Measurements from ENCODE around the gene SLX9.

SLX9 gene

GRCh38 chr21:44941567-44941966 lies 1.7 kb downstream of the SLX9 start:
- in situ Hi-C loops (cut with MboI; ENCODE audit: low sequenced_read_pairs, unreplicated experiment), result loop anchor here (10.0 kb wide), 1 partner anchor 193 kb away; no protein-coding TSS in a partner anchor
- DNase-seq (ENCODE audit: low spot score), result no peak
- TF ChIP-seq CTCF (IDR thresholded peaks at IDR 0.05; ENCODE audit: borderline replicate concordance, control extremely low read depth, extremely low read depth, insufficient read depth, missing control alignments), result no peak

GRCh38 chr21:44942566-44942965 lies 2.7 kb downstream of the SLX9 start:
- DNase-seq (ENCODE audit: low spot score), result no peak
- TF ChIP-seq CTCF (IDR thresholded peaks at IDR 0.05; ENCODE audit: borderline replicate concordance, control extremely low read depth, extremely low read depth, insufficient read depth, missing control alignments), result no peak
- in situ Hi-C loops (cut with MboI; ENCODE audit: low sequenced_read_pairs, unreplicated experiment), result loop anchor here (10.0 kb wide), 1 partner anchor 192 kb away; no protein-coding TSS in a partner anchor

- no peak for TF ChIP-seq CTCF (IDR thresholded peaks at IDR 0.05; ENCODE audit: borderline replicate concordance, control extremely low read depth, extremely low read depth, insufficient read depth, missing control alignments)
- in situ Hi-C loops (cut with MboI; ENCODE audit: low sequenced_read_pairs, unreplicated experiment), result loop anchor here (10.0 kb wide), 1 partner anchor 192 kb away; no protein-coding TSS in a partner anchor
- DNase-seq (ENCODE audit: low spot score), result no peak
Observed at GRCh38 chr21:44943005-44943685, 3.3 kb downstream of the SLX9 start.

GRCh38 chr21:44943686-44944550 lies 4.1 kb downstream of the SLX9 start:
- no peak for DNase-seq (ENCODE audit: low spot score)
- no peak for TF ChIP-seq CTCF (IDR thresholded peaks at IDR 0.05; ENCODE audit: borderline replicate concordance, control extremely low read depth, extremely low read depth, insufficient read depth, missing control alignments)
- in situ Hi-C loops (cut with MboI; ENCODE audit: low sequenced_read_pairs, unreplicated experiment), result loop anchor here (10.0 kb wide), 1 partner anchor 191 kb away; no protein-coding TSS in a partner anchor

GRCh38 chr21:44944596-44944995 lies 4.8 kb downstream of the SLX9 start:
- no peak for DNase-seq (ENCODE audit: low spot score)
- no peak for TF ChIP-seq CTCF (IDR thresholded peaks at IDR 0.05; ENCODE audit: borderline replicate concordance, control extremely low read depth, extremely low read depth, insufficient read depth, missing control alignments)
- in situ Hi-C loops (cut with MboI; ENCODE audit: low sequenced_read_pairs, unreplicated experiment), result loop anchor here (10.0 kb wide), 1 partner anchor 190 kb away; no protein-coding TSS in a partner anchor

- in situ Hi-C loops (cut with MboI; ENCODE audit: low sequenced_read_pairs, unreplicated experiment), result loop anchor here (10.0 kb wide), 1 partner anchor 188 kb away; no protein-coding TSS in a partner anchor
- DNase-seq (ENCODE audit: low spot score), result no peak
- no peak for TF ChIP-seq CTCF (IDR thresholded peaks at IDR 0.05; ENCODE audit: borderline replicate concordance, control extremely low read depth, extremely low read depth, insufficient read depth, missing control alignments)
Observed at GRCh38 chr21:44946254-44947041, 6.6 kb downstream of the SLX9 start.

Measured in GM13976 (cell line).